Right renal pelvis (tissue), 4 donors: Measurements from ENCODE around the gene CAPN2. TPM values are rescaled to one million over a fixed set of nuclear protein-coding genes. Genes with fewer than 3 reads are reported as not detected.

Experiments used
- DNase-seq, 4 donors: peaks; one replicate each; pipeline ENCODE4 v3.0.0-alpha.2; 2013; ENCODE audit warnings: low read depth in 4 of 4, low spot score in 3 of 4, missing footprints in 1 of 4
- polyA plus RNA-seq, 4 donors: library from polyadenylated mRNA; unstranded; fragments of 120-200 nt; gene quantifications; one replicate each; pipeline ENCODE4 v1.2.1, GENCODE V29; 2013; ENCODE audit not compliant: insufficient read length in 4 of 4

The CAPN2 gene
- polyA plus RNA-seq, 4 donors: 176 to 204 (median 187) TPM

- DNase-seq: no peak
Observed at GRCh38 chr1:223700942-223701637, 11.2 kb upstream of the CAPN2 start.

- no peak for DNase-seq
Observed at GRCh38 chr1:223702735-223703667, 9.3 kb upstream of the CAPN2 start.

- DNase-seq: no peak
Observed at GRCh38 chr1:223703668-223704013, 8.7 kb upstream of the CAPN2 start.

DNA sequence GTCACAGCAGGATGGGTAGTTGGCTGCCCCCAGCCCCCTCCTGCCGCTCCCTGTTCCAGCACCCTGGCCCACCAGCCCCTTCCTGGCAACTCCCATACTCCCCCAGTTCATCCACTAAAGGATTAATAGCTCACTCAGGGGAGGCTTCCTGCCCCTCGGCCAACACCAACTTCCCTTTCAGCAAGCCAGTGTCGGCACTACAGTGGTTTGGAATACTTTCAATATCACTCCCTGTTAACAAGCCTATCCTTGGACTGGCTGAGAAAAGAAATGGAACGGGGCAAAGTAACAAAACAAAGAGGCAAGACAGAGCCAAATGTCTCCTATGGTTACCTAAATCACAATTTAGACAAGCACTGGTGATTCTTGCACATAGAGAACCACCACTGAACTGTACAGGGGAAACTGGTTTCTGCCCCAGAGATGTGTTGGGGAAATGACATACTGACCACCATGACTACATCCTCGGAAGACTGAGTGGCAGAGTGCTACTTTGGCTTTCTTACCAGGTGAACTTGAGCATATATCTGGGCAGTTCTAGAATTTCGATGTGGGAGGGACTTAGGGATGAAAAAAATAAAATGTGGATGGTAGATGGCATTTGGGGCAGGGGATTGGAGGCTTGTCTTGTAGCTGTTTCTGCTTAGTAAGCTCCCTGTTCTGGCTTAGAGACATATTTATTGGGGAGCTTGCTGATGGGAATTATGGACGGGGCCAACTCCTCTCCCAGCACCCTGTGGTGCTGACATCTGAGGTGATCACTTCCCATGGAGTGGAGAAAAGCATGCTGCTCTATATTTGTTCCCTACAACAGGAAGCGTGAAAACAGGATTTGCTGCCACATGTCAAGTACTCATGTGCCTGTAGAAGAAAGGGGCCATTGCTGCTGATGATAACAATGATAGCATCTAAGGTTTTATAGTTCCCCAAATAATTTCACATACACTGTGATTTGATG is 7.1 kb upstream of the CAPN2 start:
- no peak for DNase-seq

- no peak for DNase-seq
Observed at GRCh38 chr1:223706077-223706973, 6.0 kb upstream of the CAPN2 start.

- DNase-seq: no peak
Observed at GRCh38 chr1:223707256-223708000, 4.9 kb upstream of the CAPN2 start.

- DNase-seq: no peak
Observed at GRCh38 chr1:223708001-223708359, 4.4 kb upstream of the CAPN2 start.

DNA sequence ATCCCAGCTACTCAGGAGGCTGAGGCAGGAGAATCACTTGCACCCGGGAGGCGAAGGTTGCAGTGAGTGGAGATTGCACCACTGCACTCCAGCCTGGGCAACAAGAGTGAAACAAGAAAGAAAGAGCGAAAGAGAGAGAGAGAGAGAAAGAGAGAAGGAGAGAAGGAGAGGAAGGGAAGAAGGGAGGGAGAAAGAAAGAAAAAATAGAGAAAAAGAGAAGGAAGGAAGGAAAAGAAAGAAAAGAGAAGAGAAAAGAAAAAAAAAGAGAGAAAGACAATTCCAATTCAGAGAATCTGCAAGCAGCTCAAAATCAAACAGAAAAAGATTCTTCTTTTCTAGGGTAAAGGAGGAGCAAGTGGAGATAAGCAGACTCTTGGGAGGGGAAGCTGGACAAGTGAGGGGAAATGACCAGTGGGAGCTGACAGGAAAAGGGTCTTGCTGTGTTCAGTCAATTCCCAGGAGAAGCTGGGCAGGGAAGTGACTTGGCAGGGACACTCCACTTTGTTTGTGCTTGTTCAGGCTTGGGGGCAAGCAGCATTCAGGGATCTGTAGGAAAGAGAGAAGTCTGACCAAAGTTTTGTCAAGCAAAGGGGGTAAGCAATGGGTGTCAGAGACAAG is 3.6 kb upstream of the CAPN2 start:
- DNase-seq: no peak

- DNase-seq: no peak
Observed at GRCh38 chr1:223709598-223709997, 2.7 kb upstream of the CAPN2 start.

GRCh38 chr1:223710179-223711133 is 1.9 kb upstream of the CAPN2 start:
- DNase-seq: no peak

- no peak for DNase-seq
Observed at GRCh38 chr1:223711173-223711572, 1.2 kb upstream of the CAPN2 start.

GRCh38 chr1:223711747-223712193 is 569 bp upstream of the CAPN2 start:
- no peak for DNase-seq

- no peak for DNase-seq
Observed at GRCh38 chr1:223712850-223713474, 623 bp downstream of the CAPN2 start.

GRCh38 chr1:223713546-223714420 is 1.4 kb downstream of the CAPN2 start:
- DNase-seq: no peak

DNA sequence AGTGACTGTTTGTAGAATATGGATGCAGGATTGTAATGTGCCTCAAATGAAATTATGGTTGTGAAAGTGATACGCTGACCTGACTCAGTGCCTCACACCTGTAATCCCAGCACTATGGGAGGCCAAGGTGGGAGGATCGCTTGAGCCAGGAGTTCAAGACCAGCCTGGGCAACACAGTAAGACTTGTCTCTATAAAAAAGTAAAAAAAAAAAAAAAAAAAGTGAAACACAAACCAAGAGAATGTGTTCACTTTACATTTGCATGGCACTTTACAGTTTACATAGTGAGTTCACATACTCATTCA is 2.0 kb downstream of the CAPN2 start:
- no peak for DNase-seq

DNA sequence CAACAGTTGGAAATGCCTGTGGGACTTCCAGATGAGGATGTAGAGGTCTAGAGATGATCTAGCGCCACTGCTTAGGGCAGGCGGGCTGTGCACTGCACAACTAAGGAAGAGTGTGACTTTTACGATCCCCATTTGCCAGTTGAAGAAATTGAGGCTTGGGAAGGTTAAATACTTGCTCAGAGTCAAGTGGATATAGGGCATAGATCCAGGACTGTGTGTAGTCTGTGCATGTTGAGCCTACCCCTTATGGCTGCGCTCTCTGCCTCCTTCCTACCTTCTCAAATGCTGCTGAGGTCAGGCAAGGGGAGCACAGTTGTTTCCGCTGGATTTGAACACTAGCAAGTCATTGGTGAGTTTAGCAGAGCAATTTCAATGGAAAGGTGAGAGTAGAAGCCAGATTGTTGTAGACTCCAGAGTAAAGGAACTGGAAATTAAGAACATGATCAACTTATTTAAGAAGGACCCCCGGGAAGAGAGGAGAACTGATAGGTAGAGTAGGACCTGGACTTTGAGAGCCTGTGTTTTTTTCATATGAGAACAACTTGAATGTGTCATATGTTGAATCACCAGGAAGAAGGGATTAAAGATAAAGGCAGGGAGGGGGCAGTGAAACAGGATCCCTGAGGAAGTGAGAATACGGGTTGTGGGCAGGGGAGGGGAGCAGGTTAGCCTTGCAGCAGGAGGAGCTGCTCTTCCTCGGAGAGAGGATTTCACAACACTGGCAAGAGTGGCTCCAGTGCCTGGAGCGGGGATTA is 2.7 kb downstream of the CAPN2 start:
- DNase-seq: no peak
